ENCODE results near the gene TOPAZ1. TPM values are rescaled to one million over a fixed set of nuclear protein-coding genes. Genes with fewer than 3 reads are reported as not detected.

TOPAZ1 gene
- total and polyA plus RNA-seq, 2 of the 4 experiments (the other 2 are of a cell fraction) = not detected

DNA sequence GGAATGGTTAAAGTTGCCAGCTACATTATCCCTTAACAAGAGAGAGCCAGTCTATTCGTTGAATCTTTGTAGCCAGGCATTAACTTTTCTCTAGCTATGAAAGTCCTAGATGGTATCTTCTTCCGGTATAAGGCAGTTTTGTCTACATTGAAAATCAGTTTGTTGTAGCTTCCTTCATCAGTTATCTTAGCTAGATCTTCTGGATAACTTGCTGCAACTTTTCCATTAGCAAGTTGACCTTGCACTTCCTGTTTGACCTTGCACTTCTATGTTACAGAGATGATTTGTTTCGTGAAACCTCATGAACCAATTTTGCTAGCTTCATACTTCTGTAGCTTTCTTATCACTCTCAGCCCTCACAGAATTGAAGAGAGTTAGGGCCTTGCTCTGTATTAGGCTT lies 24.1 kb downstream of the TOPAZ1 start:
- 20% methylated on average over 1 of the region's 3 CpGs; no CpG with 5 or more reads in 1 of the 2 experiments for WGBS, 2 experiments (ENCODE audit: extremely low coverage in 2 of 2, insufficient read length in 1 of 2)
- Histone ChIP-seq H2AK5ac (ENCODE audit: low read depth, low read length) (no peak overlapping the region), H3K56ac (ENCODE audit: extremely low read depth, insufficient read depth, low read length) (no peak overlapping the region), H3K14ac (replicated peaks; ENCODE audit: low read depth, low read length) (no peak overlapping the region), H4K91ac (ENCODE audit: insufficient read depth, low read depth, low read length) (no peak overlapping the region), H3K4me2 (ENCODE audit: low read depth, low read length) (no peak overlapping the region), H2BK120ac (ENCODE audit: low read depth, low read length) (no peak overlapping the region), H4K5ac (ENCODE audit: low read depth, low read length) (no peak overlapping the region), H3K4ac (ENCODE audit: low read depth, low read length) (no peak overlapping the region), H2BK20ac (ENCODE audit: low read depth, low read length) (no peak overlapping the region), H3K9me1 (ENCODE audit: insufficient read depth, low read length) (no peaks in the 10 kb centered on the region), H3K36me3 (ENCODE audit: control insufficient read depth, insufficient read depth, low read length) (no peaks in the 10 kb centered on the region), H4K20me1 (ENCODE audit: insufficient read depth, low read length) (no peaks in the 10 kb centered on the region), H3K27ac (ENCODE audit: insufficient read depth, low read length) (no peak overlapping the region), H3K4me3 (ENCODE audit: insufficient read depth, low read depth, low read length) (no peak overlapping the region), H3K4me1 (ENCODE audit: control insufficient read depth, insufficient read depth, low read length) (no peaks in the 10 kb centered on the region), H3K23ac (ENCODE audit: low read depth, low read length) (no peak overlapping the region), H4K8ac (ENCODE audit: low read depth in 2 of 2, low read length in 2 of 2) (no peak overlapping the region), H2BK5ac (ENCODE audit: low read depth, low read length, poor library complexity, severe bottlenecking) (no peak overlapping the region), H3K9ac (ENCODE audit: low read depth, low read length) (no peak overlapping the region), H3K79me1 (ENCODE audit: low read depth in 1 of 2, low read length in 2 of 2) (no peaks in the 10 kb centered on the region), H3K9me3 (ENCODE audit: control insufficient read depth, insufficient read depth, low read length) (no peaks in the 10 kb centered on the region), H2AK9ac (replicated peaks; ENCODE audit: low read depth, low read length, poor library complexity) (no peak overlapping the region), H3K27me3 (ENCODE audit: control insufficient read depth, insufficient read depth, low read length) (no peaks in the 10 kb centered on the region), H2AFZ (replicated peaks; ENCODE audit: low read length, poor library complexity) (no peak overlapping the region), H3K18ac (ENCODE audit: low read depth, low read length) (no peak overlapping the region), H2BK15ac (ENCODE audit: low read depth, low read length) (no peak overlapping the region)
- in situ Hi-C loops (cut with MboI; ENCODE audit: low sequenced_read_pairs) (no loop called here), dilution Hi-C loops (cut with HindIII; ENCODE audit: low sequenced_read_pairs, unreplicated experiment) (no loop called here), intact Hi-C loops (cut with micrococcal nuclease) (no loop called here)
- CTCF ChIA-PET = interaction anchor here (0.6 kb wide), 1 partner anchor 10 kb away, joined by 3 read pairs; no protein-coding TSS in a partner anchor
- POLR2A ChIA-PET (ENCODE audit: unreplicated experiment) = no interaction called here
- TF ChIP-seq MAFK (IDR thresholded peaks at IDR 0.05; ENCODE audit: low read depth, low read length) (no peak), CEBPB (IDR thresholded peaks at IDR 0.05; ENCODE audit: low read depth, low read length) (no peak), RCOR1 (IDR thresholded peaks at IDR 0.05; ENCODE audit: insufficient replicate concordance, low read length) (no peak), FOS (IDR thresholded peaks at IDR 0.05; ENCODE audit: low read depth, low read length) (no peak), CHD1 (IDR thresholded peaks at IDR 0.05; ENCODE audit: low read depth, low read length) (no peak), BHLHE40 (IDR thresholded peaks at IDR 0.05; ENCODE audit: low read depth, low read length) (no peak)
- TF ChIP-seq, protein P1, sequence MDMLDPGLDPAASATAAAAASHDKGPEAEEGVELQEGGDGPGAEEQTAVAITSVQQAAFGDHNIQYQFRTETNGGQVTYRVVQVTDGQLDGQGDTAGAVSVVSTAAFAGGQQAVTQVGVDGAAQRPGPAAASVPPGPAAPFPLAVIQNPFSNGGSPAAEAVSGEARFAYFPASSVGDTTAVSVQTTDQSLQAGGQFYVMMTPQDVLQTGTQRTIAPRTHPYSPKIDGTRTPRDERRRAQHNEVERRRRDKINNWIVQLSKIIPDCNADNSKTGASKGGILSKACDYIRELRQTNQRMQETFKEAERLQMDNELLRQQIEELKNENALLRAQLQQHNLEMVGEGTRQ (IDR thresholded peaks at IDR 0.05; ENCODE audit: low read depth, low read length) = no peak
- ATAC-seq (ENCODE audit: low read depth) (no peak), DNase-seq (no peak)
- BruUV-seq (replicated peaks) = no TSS peak

Data from IMR-90 (cell line).